HG03097 (cell line): ENCODE results near the gene KCTD8.
"Not testable (repeated sequence)": the region's sequence is repeated elsewhere in the genome, so short reads cannot be mapped to it uniquely, and the experiment has no call there.

Experiments used
- ATAC-seq: cut with Tn5 transposase; IDR thresholded peaks from one replicate; pipeline ENCODE4 v1.9.1; 2021; ENCODE audit not compliant: unreplicated experiment, low FRiP score

KCTD8 gene

GRCh38 chr4:44167766-44168165 lies 280.8 kb downstream of the KCTD8 start:
- ATAC-seq: not testable (repeated sequence)

- no peak for ATAC-seq
These were observed 282.7 kb downstream of the KCTD8 start for GRCh38 chr4:44165938-44166337.

DNA sequence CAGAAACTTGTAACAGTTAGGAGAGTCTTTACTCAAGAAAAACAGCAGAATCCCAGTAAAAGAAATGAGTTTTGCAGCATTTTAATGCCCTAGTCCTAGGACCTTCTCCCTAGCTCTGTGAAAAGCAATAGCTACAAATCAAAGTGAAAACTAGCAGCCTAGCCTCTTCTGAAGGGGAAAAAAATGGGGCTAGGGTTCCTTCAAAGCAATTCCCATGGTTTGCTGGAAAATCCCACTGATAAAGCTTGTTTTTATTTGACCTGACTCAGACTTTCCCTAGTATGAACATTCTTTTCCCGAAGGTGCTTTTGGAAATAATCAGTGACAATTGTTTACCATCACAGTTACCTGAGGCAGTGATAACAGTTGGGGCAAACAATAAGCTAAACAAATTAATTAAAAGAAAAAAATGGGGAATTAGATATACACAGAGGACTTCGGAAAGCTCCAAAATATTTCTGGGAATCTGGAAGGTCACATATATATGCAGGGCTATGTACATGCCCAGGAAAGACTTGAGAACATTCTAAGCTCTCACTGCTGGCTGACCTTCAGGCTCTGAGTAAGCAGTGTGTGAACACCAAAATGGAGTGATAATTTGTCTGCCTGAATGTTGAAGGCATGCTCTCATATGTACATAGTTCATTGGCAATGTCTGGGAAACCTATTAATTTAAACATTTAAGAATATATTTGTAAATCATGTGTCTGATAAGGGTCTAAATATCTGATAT lies 285.9 kb downstream of the KCTD8 start:
- no peak for ATAC-seq

DNA sequence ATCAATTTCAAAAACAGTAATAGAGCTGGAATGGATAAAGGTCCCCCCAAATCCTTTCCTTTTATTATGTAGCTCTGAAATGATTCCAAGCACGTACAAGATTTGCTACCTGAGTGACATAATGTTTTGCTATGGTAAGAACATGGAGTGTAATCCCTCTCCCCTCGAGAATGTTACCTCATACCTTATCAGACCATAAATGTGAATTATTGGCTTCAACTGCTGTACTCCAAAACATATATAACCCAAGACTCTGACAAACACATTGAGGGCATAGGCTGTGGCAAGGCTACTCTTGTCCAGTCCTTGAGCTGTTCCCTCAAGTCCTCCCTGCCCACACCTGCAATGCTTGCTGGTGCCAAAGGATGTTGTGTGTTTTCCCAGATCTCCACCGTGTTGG lies 286.9 kb downstream of the KCTD8 start:
- ATAC-seq: no peak

DNA sequence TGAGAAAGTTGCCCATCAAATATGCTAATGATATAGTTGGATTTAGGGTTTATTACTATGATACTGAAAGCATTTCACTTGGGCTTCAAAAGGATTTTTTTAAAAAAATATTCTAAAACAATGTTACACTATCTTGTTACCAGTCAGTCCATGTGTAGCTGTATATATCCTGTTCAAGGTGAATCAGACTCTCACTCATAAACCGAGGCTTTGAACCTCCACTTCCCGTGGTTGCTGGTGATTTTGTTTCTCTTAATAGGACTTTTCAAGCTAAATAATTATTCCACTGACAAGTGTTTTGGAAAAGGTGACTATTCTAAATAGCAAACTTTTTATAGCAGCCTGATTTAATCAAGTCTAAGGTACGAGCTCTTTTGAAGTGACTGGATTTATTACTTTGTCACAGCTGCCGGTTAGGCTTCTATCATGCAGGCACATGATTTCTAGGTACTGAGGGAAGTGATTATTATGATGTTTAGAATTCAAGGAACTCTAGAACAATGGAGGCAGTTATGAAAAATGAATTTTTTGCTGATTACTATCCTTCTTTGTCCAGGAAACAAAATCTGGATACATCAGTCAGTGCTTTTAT lies 287.7 kb downstream of the KCTD8 start:
- no peak for ATAC-seq

DNA sequence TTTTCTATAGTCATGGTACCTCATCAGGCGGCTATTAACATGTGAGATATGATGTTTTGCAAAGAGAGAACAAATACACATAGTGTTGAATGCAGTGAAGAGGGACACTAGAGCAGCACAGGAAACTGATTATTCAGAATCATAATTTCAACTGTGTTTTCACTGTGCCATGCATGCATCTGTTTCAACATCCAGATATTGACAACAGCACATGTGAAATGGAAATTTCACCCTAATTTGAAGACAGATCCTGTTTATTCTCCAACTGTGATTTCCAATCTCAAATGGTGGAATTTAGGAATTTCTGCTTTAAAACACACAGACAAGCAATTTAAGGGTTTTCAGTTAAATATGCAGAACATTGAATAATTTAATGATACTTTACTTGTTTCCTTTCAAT lies 288.6 kb downstream of the KCTD8 start:
- no peak for ATAC-seq

DNA sequence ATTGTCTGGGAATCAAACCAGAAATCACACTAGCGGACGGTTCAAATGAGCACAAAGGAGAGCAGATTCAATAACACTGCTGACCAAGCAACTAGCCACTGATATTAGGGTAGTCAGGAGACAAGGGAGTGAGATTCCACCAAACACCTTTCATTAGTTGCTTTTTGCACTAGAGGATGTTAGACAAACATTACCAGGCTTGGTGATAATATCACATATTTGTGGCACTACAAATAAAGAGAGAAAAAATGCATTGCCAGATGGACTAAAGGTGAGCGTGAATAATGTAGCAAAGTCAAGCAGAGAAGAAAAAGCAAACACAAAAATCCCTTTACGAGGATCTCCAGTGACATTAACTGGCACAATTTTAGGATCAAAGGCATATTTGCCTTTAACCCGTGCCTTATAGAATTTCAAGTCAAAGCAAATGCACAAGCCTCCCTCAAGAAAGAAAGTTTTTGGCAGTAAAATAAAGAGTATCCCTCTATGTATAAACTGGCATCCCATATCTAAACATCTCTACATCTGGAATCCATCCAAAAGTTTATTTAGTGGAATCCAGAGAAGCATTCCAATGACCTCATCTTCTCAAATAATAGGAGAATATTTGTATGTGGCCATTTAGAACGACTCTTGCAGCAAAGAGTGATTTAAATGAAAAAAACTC lies 290.9 kb downstream of the KCTD8 start:
- ATAC-seq: no peak

DNA sequence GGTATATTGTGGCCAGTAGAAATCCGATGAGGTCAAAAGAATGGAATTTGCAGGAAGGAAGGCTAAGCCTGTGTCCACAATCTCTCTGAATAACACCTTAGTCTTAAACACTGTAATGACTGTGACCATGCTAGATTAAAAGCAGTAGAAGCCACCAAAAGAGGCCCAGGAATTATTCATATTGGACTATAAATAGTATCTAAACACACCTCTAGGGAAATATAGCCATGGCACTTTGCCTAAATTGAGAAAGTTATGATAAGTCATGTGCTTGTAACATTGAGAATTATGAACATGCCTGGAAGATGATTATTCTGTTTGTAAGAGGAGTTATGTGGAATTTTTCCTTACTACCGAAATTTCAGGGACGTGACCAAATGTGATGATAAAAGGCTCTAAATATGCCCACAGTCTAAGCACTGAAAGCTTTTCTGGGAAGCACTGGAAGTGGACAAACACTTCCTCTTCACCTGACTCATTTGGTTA lies 298.5 kb downstream of the KCTD8 start:
- no peak for ATAC-seq

DNA sequence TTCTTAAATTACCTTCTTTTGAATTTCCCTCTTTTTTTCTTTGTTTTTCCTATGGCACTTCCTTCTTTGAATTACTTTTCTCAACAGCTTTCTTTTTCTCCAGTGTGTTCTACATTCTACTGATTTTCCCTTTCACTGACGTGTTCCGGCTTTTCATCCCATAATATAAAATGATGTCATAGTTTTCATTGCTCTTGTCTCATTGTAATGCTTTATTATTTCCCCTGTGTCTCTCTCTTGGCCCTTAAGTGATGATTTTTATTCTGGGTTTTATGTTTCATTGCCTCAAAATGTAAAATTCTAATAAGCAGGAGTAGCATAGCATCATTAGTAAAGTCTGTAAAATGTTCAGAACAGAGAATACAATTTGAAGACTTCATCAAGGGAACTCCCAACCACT lies 299.3 kb downstream of the KCTD8 start:
- no peak for ATAC-seq

- no peak for ATAC-seq
These were observed 301.0 kb downstream of the KCTD8 start for GRCh38 chr4:44147571-44148075.

- no peak for ATAC-seq
These were observed 302.1 kb downstream of the KCTD8 start for GRCh38 chr4:44146516-44146915.

DNA sequence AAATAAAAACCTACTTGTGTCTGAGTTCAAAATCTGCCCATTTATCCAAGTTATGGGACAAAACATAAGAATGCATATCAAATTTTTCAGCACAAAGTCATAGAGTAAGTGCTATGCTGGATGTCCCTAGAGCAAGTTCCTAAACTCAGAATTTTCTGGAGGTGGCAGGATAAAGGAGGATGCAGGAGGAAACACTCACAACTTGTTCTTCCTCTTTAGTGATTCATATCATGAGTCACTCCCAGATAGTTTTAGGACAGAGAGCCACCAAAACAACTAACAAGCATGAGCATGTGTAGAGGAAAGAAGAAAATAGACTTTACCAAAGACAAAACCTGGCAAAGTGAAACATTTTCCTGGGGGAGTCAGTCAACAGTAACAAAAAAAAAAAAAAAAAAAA lies 302.7 kb downstream of the KCTD8 start:
- no peak for ATAC-seq

- no peak for ATAC-seq
These were observed 316.1 kb downstream of the KCTD8 start for GRCh38 chr4:44132526-44132925.
